GM18502 (cell line): ENCODE measurements around the gene LHFPL3.

ENCODE experiments used
- ATAC-seq: cut with Tn5 transposase; IDR thresholded peaks from one replicate; pipeline ENCODE4 v1.9.1; 2021; ENCODE audit warnings: mild to moderate bottlenecking; ENCODE audit not compliant: unreplicated experiment, poor library complexity

The LHFPL3 gene

DNA sequence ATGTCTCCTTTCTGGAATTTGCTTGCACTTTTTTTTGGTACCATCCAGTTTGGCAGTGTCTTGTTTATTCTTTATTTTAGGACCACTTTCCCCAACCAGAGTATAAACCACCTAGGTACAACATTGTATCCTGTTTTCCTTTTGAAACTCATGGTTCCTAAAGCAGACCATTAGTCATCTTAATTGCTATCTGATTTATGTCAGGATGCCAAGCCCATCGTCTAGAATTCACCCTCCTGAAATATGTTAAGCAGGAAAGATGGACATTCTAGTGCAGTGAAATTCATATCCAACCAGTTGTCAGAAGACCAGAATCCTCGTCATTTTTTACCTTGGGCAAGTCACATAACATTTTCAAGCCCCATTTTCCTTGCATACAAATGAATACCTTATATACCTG lies 462.0 kb downstream of the LHFPL3 start:
- no peak for ATAC-seq

DNA sequence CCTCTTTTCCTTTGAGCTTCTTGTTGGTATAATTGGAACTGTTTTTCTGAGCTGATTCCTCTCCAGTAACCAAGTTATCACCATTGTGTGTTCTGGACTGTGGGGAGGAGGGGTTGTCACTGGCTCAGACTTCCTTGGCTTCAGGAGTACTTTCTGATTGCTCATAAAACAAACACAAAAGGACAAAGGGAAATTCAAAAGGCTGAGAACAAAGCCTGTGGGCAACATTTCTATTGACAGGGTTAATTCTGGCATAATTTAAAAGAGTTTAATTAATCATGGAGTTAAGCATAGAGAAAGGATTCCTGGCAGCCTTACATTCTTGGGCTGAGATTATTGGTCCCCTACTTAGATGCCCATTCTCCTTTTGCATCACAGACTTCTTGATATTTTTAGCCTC lies 462.7 kb downstream of the LHFPL3 start:
- no peak for ATAC-seq

- ATAC-seq: no peak
Measured at GRCh38 chr7:104793066-104793465, 464.7 kb downstream of the LHFPL3 start.

- ATAC-seq: no peak
Measured at GRCh38 chr7:104794154-104794553, 465.8 kb downstream of the LHFPL3 start.

DNA sequence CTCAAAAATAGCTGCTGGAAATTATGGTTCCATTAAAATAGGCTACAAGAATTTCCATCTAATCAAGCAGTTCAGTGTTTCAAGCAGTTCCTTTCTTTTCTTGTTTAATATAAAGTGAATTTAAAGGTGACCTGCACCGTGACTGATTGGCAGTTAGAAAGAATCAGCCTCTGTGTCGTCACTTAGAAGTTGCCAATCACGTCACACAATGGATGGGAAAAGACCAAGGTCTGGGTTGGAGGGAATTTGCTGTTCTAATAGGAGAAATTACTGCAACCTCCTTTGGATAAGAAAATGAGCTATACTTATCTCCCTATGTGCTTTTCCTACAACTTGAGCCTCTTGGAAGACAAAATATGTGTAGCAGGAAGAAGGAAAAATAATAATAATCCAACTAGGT lies 466.2 kb downstream of the LHFPL3 start:
- no peak for ATAC-seq

DNA sequence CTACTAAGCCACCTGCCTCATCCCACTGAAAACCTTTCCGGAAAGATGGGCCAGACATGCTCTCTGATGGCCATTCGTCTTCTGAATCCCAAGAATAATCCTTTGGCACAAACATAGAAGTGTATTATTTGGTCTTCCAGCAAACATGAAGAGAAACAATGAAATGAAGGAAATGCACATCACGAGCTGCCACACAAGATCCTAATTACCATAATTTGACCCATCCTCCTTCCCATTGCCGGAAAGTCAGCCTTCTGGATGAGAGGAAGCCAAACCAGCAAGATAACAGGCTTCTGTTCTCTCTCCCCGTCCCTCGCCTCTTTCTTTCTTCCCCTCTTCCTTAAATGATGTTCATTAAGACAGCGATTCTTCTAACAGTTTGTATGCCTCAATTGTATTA lies 466.7 kb downstream of the LHFPL3 start:
- ATAC-seq: no peak

- ATAC-seq: no peak
Measured at GRCh38 chr7:104795616-104796398, 467.4 kb downstream of the LHFPL3 start.

- no peak for ATAC-seq
Measured at GRCh38 chr7:104800307-104800706, 471.9 kb downstream of the LHFPL3 start.

- no peak for ATAC-seq
Measured at GRCh38 chr7:104801022-104801421, 472.6 kb downstream of the LHFPL3 start.

DNA sequence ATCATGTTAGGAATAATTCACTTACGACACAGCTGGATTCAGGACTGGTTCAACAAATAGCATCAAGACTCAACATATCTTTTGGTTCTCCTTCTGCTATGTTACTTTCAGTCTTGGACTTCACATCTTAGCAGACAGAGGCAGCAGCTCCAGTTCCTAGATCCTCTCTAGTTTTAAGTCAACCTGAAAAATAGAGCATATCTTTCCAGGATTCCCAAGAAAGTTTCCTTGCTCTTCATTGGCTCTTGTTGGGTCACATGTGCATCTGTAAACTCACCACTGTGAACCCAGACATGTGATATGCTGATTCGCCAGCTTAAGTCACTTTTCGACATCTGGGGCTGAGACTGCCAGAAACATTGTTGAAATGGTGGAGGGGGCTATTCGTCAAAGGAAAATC lies 475.5 kb downstream of the LHFPL3 start:
- no peak for ATAC-seq

- no peak for ATAC-seq
Measured at GRCh38 chr7:104804696-104805095, 476.3 kb downstream of the LHFPL3 start.

GRCh38 chr7:104805449-104806317 lies 477.3 kb downstream of the LHFPL3 start:
- ATAC-seq: no peak

DNA sequence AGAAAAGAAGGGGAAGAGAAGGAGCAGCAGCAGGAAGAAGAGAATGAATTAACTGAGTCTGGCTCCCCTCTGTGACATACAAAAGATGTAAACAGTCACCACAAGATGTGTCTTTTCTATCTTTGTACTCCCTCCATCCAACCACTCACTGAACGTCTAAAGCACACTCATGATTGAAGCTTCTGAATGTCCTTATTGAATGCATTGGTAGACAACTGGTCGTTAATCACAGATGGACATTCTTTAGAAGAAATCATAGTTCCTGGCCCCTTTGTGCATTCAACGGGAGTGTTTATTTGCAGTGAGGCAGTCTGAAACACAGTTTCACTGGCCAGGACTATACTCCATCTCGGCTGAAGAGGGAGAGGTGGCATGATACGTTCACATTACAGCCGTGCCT lies 479.3 kb downstream of the LHFPL3 start:
- no peak for ATAC-seq

DNA sequence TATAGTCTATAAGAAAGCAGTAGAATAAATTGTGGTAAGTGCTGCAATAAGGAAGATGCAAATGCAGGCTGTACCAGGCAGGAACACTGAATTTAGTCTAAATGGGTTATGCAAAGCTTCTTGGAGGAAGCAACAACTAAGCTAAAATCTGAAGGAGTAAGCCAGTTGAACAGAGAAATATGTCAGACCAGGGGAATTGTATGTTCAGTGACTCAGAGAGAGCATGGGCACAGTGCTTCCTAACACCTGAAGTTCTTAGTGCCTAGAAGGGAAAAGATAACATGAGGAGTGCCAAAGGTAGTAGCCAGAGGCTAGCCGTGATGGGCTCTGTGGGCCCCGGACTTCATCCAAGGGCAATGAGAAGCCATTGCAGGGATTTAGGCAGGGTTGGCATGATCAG lies 481.5 kb downstream of the LHFPL3 start:
- ATAC-seq: no peak

DNA sequence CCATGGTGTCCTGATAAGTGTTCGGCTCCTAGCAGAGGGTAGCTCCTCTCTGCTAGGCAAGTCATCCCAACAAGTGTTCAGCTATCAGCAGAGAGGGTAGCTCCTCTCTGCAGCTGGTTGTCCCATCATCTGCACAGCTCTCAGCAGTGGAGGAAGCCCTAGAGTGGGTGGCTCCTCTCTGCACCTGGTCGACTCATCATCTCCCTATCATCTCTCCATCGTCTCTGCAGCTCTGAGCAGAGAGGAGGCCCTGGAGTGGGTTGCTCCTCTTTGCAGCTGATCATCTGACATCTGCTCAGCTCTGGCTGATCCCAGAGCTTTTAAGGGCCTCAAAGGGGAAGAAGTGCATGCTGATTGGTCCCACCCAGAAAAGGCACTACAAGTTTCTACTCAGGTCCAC lies 485.7 kb downstream of the LHFPL3 start:
- no peak for ATAC-seq

DNA sequence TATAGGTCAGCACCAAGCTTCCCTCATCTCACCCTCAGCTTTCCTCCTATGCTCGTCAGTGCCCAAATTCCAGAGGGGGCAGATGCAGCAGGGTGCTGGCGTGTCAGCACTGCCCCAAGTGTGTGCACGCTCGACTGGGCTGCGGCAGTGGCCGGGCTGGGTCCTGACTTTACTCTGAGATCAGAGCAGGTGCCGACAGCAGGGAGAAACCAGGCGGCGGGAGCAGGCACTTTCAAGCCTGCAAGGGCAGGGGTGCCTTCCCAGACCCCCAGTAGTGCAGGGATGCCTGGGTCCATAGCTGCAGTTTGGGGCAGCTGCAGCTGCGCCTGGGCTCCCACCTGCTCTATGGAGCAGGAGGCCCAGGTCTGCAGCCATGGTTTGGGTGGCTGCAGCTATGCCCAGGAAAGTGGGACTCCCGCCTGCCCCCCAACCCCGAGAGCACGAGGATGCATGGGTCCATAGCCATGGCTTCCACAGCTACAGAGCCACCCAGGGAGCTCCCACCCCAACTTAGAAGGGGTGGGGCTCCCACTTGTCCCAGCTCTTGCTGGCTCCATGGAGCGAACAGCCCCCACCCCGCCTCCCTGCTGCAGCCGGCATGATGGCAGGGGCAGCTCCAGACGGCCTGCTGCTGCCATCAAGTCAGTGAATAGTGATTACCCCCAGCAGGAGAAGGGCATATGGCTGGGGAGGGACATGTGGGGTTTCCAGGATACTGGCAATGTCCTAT lies 486.4 kb downstream of the LHFPL3 start:
- ATAC-seq: no peak

DNA sequence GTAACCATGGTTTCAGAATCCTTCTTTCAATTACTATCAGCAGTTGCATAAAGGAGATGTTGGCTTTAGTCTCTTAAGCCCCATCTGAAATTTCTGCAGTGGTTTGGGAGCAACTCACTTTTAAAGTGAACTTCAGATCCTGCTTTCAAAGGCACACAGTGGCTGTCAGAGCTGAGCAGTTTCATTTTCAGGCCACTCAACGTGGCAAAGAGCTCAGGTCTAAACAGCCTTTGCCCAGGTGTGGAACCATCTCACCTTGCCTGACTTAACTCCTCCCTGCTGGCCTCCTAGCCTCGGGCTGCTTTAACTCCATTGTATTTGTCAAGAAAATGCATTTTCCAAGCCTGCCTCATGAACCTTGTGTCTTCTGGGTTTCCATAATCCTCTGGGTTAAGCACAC lies 488.1 kb downstream of the LHFPL3 start:
- ATAC-seq: no peak

DNA sequence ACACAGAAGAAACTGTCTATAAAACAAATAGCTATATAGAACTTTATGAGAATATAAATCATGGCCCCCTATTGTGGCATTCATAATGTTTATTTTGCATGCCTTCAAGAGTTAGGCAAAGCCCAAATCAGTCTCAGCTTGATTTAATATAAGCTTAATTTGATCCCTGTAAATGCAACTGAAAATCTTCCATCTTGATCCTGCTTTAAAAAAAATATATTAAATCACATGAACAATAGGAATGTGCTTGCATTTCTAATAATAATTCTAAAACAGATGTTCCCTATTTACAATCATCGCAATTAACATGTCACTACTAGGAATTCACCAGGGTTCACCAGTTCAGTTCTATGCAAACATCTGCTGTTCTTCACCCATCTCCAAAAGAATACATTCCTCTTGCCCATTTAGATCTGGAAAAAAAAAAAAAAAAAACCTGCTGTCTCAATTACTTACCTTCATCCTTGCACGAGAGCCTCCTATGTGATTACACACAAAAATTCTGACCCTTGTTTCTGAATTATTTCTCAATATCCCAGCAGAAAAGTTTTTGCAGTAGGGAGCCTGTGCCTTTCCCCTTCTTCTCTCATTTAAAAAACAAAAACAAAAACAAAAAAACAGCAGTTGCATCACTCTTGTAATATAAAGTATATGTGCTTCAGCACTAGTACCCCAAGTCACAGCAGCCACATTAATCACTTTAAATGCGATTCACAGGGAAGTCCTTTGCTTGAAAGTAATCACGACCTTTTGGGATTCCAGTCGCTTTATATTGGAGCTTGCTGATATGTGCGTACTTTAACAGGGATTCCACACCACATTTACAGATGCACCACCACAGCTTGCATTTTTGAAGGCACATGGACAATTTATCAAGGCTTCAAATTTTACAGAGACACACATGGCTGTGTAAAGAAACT lies 490.8 kb downstream of the LHFPL3 start:
- ATAC-seq: no peak

GRCh38 chr7:104820836-104821535 lies 492.6 kb downstream of the LHFPL3 start:
- no peak for ATAC-seq
